ENCODE data around the gene TLR9.

- no peak for TF ChIP-seq CTCF (conservative IDR thresholded peaks at IDR 0.05)
- TF ChIP-seq EZH2 (IDR thresholded peaks at IDR 0.05; ENCODE audit: low read depth): no peak
Measured at GRCh38 chr3:52186729-52187128, 38.7 kb downstream of the TLR9 start.
